Cardiac muscle cell (in vitro differentiated cells and primary cell): ENCODE measurements around the gene NEUROD6. TPM values are rescaled to one million over a fixed set of nuclear protein-coding genes. Genes with fewer than 3 reads are reported as not detected.
A peak's percentile ranks its signal among the peaks of the same experiment; 100 is the strongest.

Experiments
- DNase-seq, 2 donors: peaks; one replicate each; pipeline versions ENCODE4 v3.0.0 to v3.0.0-alpha.2; 2010 to 2017; ENCODE audit warnings: low read depth in 1 of 2, low spot score in 1 of 2
- H3K27ac ChIP-seq: fragments of 200-600 bp; sonication (generic); 2 replicates; pipeline ENCODE4 v1.5.1; 2016
- H3K27me3 ChIP-seq: fragments of 200-600 bp; sonication (generic); 2 replicates; pipeline ENCODE4 v1.6.0; 2016; ENCODE audit warnings: control low read depth
- H3K36me3 ChIP-seq: fragments of 200-600 bp; sonication (generic); 2 replicates; pipeline ENCODE4 v1.5.1; 2016; ENCODE audit warnings: control low read depth
- H3K4me1 ChIP-seq: fragments of 200-600 bp; sonication (generic); 2 replicates; pipeline ENCODE4 v1.8.1; 2017; ENCODE audit warnings: low read depth, mild to moderate bottlenecking, mixed run types
- H3K4me3 ChIP-seq: fragments of 200-600 bp; sonication (generic); 2 replicates; pipeline ENCODE4 v1.5.1; 2016; ENCODE audit warnings: mild to moderate bottlenecking
- H3K9me3 ChIP-seq: fragments of 200-600 bp; sonication (generic); 2 replicates; pipeline ENCODE4 v1.5.1; 2017; ENCODE audit warnings: low read depth, mild to moderate bottlenecking, control low read depth
- polyA plus RNA-seq: library from polyadenylated mRNA; unstranded; fragments of >200 nt; fragmentation: Nextera tagmentation; extraction: Ambion mirVana; gene quantifications from 2 replicates; pipeline ENCODE4 v1.2.1, GENCODE V29; 2016
- total RNA-seq: library from RNA; depleted of rRNA; stranded (reverse); fragments of >200 nt; gene quantifications from 2 replicates; pipeline ENCODE4 v1.2.3, GENCODE V29; 2016
- TF ChIP-seq, protein P1 (sequence below): IDR thresholded peaks from 2 replicates; pipeline ENCODE4 v1.5.1; 2012; ENCODE audit warnings: low read depth, mild to moderate bottlenecking, low read length

NEUROD6 gene
- total and polyA plus RNA-seq, 2 experiments from 2014 or later = not detected

DNA sequence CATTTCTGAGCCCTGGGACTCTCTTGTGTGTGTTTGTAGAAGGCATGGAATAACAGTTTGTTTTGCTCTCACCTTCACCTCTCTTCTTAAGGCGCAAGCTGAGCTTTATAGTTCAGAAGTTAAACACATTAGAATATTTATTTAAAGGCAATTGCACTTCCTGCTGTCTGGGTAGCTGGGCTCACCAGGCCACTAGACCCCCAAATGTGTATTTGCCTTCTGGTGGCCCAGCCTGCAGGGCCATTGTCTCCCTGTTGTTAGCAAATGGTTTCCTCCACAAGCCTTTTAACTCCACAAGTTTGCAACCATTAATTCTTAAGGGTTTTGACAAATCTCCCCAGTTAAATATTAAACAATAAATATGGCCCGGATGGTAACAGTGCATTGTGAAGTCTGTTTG is 31.1 kb upstream of the NEUROD6 start:
- TF ChIP-seq, protein P1, sequence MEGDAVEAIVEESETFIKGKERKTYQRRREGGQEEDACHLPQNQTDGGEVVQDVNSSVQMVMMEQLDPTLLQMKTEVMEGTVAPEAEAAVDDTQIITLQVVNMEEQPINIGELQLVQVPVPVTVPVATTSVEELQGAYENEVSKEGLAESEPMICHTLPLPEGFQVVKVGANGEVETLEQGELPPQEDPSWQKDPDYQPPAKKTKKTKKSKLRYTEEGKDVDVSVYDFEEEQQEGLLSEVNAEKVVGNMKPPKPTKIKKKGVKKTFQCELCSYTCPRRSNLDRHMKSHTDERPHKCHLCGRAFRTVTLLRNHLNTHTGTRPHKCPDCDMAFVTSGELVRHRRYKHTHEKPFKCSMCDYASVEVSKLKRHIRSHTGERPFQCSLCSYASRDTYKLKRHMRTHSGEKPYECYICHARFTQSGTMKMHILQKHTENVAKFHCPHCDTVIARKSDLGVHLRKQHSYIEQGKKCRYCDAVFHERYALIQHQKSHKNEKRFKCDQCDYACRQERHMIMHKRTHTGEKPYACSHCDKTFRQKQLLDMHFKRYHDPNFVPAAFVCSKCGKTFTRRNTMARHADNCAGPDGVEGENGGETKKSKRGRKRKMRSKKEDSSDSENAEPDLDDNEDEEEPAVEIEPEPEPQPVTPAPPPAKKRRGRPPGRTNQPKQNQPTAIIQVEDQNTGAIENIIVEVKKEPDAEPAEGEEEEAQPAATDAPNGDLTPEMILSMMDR = no peak
- no peak for DNase-seq

DNA sequence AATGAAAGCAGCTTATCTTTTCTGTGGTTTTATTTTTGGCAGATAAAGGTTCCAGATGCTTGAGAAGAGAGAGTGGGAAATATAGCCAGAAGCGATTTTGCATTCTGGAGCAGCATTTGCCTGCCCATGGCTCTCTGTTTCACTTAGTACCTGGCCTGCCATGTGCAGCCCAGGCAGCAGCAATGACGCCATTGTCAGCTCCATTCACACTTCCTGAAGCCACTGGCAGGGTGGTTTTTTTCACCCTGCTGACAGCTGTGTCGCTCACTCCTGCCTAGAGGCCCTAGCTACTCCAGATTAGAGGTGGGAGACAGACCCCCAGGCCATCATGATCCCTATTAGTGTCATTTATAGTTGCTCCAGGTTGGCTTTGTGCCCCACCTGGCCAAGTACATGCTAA is 30.1 kb upstream of the NEUROD6 start:
- TF ChIP-seq, protein P1 = no peak
- H3K27me3 ChIP-seq = no peaks in the 10 kb centered on the region
- DNase-seq = peak in 1 of 2 donors; percentile 29
- H3K4me1 ChIP-seq = peaks cover 6% of the 10 kb centered on the region
- H3K9me3 ChIP-seq = no peaks in the 10 kb centered on the region
- H3K27ac ChIP-seq = no peak overlapping the region
- no peak overlapping the region for H3K4me3 ChIP-seq
- H3K36me3 ChIP-seq = no peaks in the 10 kb centered on the region

More for the DNA sequence above, 31.1 kb upstream of the NEUROD6 start:
- Histone ChIP-seq H3K9me3 (no peaks in the 10 kb centered on the region), H3K27me3 (no peaks in the 10 kb centered on the region), H3K4me3 (no peak overlapping the region), H3K27ac (no peak overlapping the region), H3K36me3 (no peaks in the 10 kb centered on the region), H3K4me1 (peaks cover 6% of the 10 kb centered on the region)

DNA sequence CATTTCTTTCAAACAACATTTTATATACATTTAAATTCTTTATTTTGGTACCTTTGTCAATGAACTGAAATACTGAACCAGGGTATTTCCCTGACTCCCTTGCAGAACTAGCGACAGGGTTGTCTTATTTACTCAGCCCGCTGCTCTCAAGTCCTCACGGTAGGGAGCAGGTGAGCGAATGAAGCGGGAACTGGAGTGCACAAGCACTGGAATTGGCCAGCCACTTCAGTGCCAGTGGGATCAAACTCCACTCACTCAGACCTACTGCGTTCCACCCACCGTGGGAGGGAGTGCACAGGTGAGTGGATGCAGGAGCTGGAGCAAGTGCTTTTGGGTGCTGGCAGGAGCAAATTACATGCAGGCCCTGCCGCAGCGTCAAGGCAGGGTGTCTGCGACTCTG is 28.1 kb upstream of the NEUROD6 start:
- H3K4me1 ChIP-seq = peaks cover 6% of the 10 kb centered on the region
- no peaks in the 10 kb centered on the region for H3K27me3 ChIP-seq
- no peak overlapping the region for H3K4me3 ChIP-seq
- TF ChIP-seq, protein P1 = no peak
- H3K27ac ChIP-seq = no peak overlapping the region
- H3K9me3 ChIP-seq = no peaks in the 10 kb centered on the region
- no peak for DNase-seq
- no peaks in the 10 kb centered on the region for H3K36me3 ChIP-seq

DNA sequence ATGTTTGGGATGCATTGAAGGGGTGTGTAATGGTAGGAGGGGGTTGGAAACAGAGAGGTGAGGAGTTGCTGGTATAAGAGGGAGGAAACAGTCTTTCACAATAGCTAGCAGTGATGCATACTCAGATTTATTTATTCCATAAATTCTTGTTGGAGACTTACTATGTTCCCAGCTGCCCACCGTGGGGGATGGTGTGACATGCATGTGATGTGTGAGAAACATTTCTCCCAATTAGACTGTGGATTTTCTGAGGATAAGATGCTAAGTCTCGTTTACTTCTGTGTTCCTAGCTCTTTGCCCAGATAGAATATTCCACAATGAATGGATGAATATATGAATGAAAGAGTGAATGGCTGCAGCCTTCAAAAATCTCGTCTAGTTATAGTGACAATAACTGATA is 23.0 kb upstream of the NEUROD6 start:
- no peaks in the 10 kb centered on the region for H3K4me1 ChIP-seq
- no peaks in the 10 kb centered on the region for H3K36me3 ChIP-seq
- no peaks in the 10 kb centered on the region for H3K27me3 ChIP-seq
- H3K27ac ChIP-seq = no peak overlapping the region
- no peaks in the 10 kb centered on the region for H3K9me3 ChIP-seq
- TF ChIP-seq, protein P1 = no peak
- H3K4me3 ChIP-seq = no peak overlapping the region
- DNase-seq = no peak

- H3K36me3 ChIP-seq = no peaks in the 10 kb centered on the region
- DNase-seq = no peak
- H3K9me3 ChIP-seq = no peaks in the 10 kb centered on the region
- TF ChIP-seq, protein P1 = no peak
- H3K4me3 ChIP-seq = no peak overlapping the region
- no peaks in the 10 kb centered on the region for H3K27me3 ChIP-seq
- H3K4me1 ChIP-seq = no peaks in the 10 kb centered on the region
- no peak overlapping the region for H3K27ac ChIP-seq
These were observed 22.5 kb upstream of the NEUROD6 start for GRCh38 chr7:31363051-31363450.

DNA sequence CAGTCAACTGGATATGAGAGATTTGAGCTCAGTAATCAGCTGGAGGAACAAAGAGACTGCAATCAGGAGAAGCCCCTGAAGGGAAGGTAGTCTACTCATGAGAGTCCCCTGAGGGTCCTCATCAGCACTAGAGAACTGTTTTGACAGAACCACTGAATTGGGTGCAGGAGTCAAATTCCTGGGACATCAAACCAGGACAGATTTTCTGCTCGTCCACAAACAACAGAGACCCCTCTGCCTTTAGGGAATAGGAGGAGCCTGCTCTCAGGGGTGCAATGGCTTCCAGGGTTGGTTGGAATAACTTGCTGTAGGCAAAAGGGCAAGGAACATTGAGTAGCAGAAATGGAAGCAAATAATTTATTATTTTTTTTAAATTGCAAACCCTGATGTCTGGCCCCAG is 21.9 kb upstream of the NEUROD6 start:
- no peak overlapping the region for H3K4me3 ChIP-seq
- no peaks in the 10 kb centered on the region for H3K36me3 ChIP-seq
- H3K9me3 ChIP-seq = no peaks in the 10 kb centered on the region
- no peak overlapping the region for H3K27ac ChIP-seq
- no peak for DNase-seq
- TF ChIP-seq, protein P1 = no peak
- no peaks in the 10 kb centered on the region for H3K27me3 ChIP-seq
- H3K4me1 ChIP-seq = no peaks in the 10 kb centered on the region
